NCI-H510A (cell line): Measurements from ENCODE around the gene MMEL1.
"Not testable (repeated sequence)": the region's sequence is repeated elsewhere in the genome, so short reads cannot be mapped to it uniquely, and the experiment has no call there.

Experiments used
- DNase-seq: peaks from one replicate; lab custom pipeline; 2025; lab: John Stamatoyannopoulos, UW

The MMEL1 gene

GRCh38 chr1:2628191-2628932, 4.5 kb downstream of the MMEL1 start:
- no peak for DNase-seq

- DNase-seq, result no peak
Measured at GRCh38 chr1:2627746-2628145, 5.1 kb downstream of the MMEL1 start.

- DNase-seq, result not testable (repeated sequence)
Measured at GRCh38 chr1:2625748-2626147, 7.1 kb downstream of the MMEL1 start.

GRCh38 chr1:2625311-2625710, 7.5 kb downstream of the MMEL1 start:
- DNase-seq, result no peak

- no peak for DNase-seq
Measured at GRCh38 chr1:2624735-2625300, 8.0 kb downstream of the MMEL1 start.

GRCh38 chr1:2623571-2624337, 9.1 kb downstream of the MMEL1 start:
- no peak for DNase-seq

GRCh38 chr1:2617971-2618470, 14.8 kb downstream of the MMEL1 start:
- DNase-seq, result no peak

GRCh38 chr1:2614145-2614544, 18.7 kb downstream of the MMEL1 start:
- DNase-seq, result no peak

GRCh38 chr1:2612591-2613365, 20.0 kb downstream of the MMEL1 start:
- DNase-seq, result no peak

- no peak for DNase-seq
Measured at GRCh38 chr1:2611621-2612437, 21.0 kb downstream of the MMEL1 start.

- no peak for DNase-seq
Measured at GRCh38 chr1:2611031-2611501, 21.8 kb downstream of the MMEL1 start.

- DNase-seq, result no peak
Measured at GRCh38 chr1:2610036-2610959, 22.5 kb downstream of the MMEL1 start.

- DNase-seq, result no peak
Measured at GRCh38 chr1:2609319-2610035, 23.3 kb downstream of the MMEL1 start.

GRCh38 chr1:2607641-2608091, 25.1 kb downstream of the MMEL1 start:
- DNase-seq, result no peak

GRCh38 chr1:2606881-2607621, 25.8 kb downstream of the MMEL1 start:
- no peak for DNase-seq

GRCh38 chr1:2606396-2606880, 26.4 kb downstream of the MMEL1 start:
- DNase-seq, result no peak

- DNase-seq, result no peak
Measured at GRCh38 chr1:2605509-2606395, 27.1 kb downstream of the MMEL1 start.
